B cell (primary cell): ENCODE data around the gene TERB1. TPM values are rescaled to one million over a fixed set of nuclear protein-coding genes. Genes with fewer than 3 reads are reported as not detected.

ENCODE experiments used
- ATAC-seq: fragments of 200-7000 bp; cut with Tn5 transposase; one replicate; pipeline ENCODE4 v1.10.0; 2021; ENCODE audit warnings: low read depth, mild to moderate bottlenecking, moderate number of reproducible peaks, moderate library complexity
- CTCF ChIA-PET: fragments of 350-600 bp; sonication (Branson Sonifier 250); formaldehyde crosslinking; loops from one replicate; lab custom pipeline; 2021; ENCODE audit warnings: antibody characterized with exemption, inconsistent platforms; lab: Charles Lee
- POLR2A ChIA-PET: fragments of 350-600 bp; sonication (Branson Sonifier 250); formaldehyde crosslinking; loops from one replicate; lab custom pipeline; 2021; ENCODE audit warnings: antibody characterized with exemption; lab: Charles Lee
- DNase-seq: peaks from one replicate; pipeline ENCODE4 v3.0.0; 2013
- H2AFZ ChIP-seq: 2 replicates; pipeline ENCODE4 v1.6.1; 2012; ENCODE audit warnings: mild to moderate bottlenecking, low read depth, low read length; ENCODE audit not compliant: insufficient read depth, poor library complexity, severe bottlenecking
- H3K27ac ChIP-seq, 2 donors: 1 replicate in 1 of 2; 2 replicates in 1 of 2; pipeline ENCODE4 v1.5.1; 2012 to 2013; ENCODE audit warnings: low read length in 2 of 2, mild to moderate bottlenecking in 2 of 2, moderate library complexity in 1 of 2
- H3K27me3 ChIP-seq, 4 experiments: fragments of 200-600 bp in 1 of 4; sonication (generic) in 1 of 4; replicated peaks in 1 of 4; 1 replicate in 2 of 4; 2 replicates in 2 of 4; pipeline versions ENCODE4 v1.6.1 to v1.7.0; 2013 to 2016; ENCODE audit warnings: low read length in 3 of 4, mild to moderate bottlenecking in 2 of 4, mixed read lengths in 1 of 4, moderate library complexity in 1 of 4; ENCODE audit not compliant: insufficient read depth in 4 of 4, control insufficient read depth in 3 of 4; ENCODE audit errors: control extremely low read depth in 1 of 4
- H3K36me3 ChIP-seq, 2 experiments: replicated peaks in 1 of 2; 1 replicate in 1 of 2; 2 replicates in 1 of 2; pipeline versions ENCODE4 v1.6.1 to v1.7.1; 2013; ENCODE audit warnings: low read length in 1 of 2; ENCODE audit not compliant: insufficient read depth in 2 of 2, control insufficient read depth in 1 of 2; ENCODE audit errors: control extremely low read depth in 1 of 2, extremely low read depth in 1 of 2
- H3K4me1 ChIP-seq, 2 donors: fragments of 200-600 bp in 1 of 2; sonication (generic) in 1 of 2; 1 replicate in 1 of 2; 2 replicates in 1 of 2; pipeline versions ENCODE4 v1.5.1 to v1.6.1; 2013 to 2017; ENCODE audit warnings: low read length in 2 of 2; ENCODE audit not compliant: control insufficient read depth in 2 of 2, insufficient read depth in 2 of 2
- H3K4me2 ChIP-seq: replicated peaks from 2 replicates; pipeline ENCODE3; 2012; ENCODE audit warnings: mild to moderate bottlenecking, low read depth, low read length; ENCODE audit not compliant: poor library complexity, severe bottlenecking
- H3K4me3 ChIP-seq, 5 experiments: fragments of 200-600 bp in 1 of 5; sonication (generic) in 1 of 5; 1 replicate in 3 of 5; 2 replicates in 2 of 5; pipeline versions ENCODE4 v1.5.1 to v1.7.0; 2011 to 2016; ENCODE audit warnings: low read length in 4 of 5, mild to moderate bottlenecking in 4 of 5, low read depth in 2 of 5, control low read depth in 1 of 5, moderate library complexity in 1 of 5; ENCODE audit not compliant: insufficient read depth in 1 of 5; ENCODE audit errors: control extremely low read depth in 1 of 5, extremely low read depth in 1 of 5
- H3K79me2 ChIP-seq: fragments of 200-600 bp; sonication (generic); one replicate; pipeline ENCODE4 v1.6.0; 2016; ENCODE audit warnings: low read length; ENCODE audit not compliant: control insufficient read depth, insufficient read depth
- H3K9ac ChIP-seq: fragments of 200-600 bp; sonication (generic); 2 replicates; pipeline ENCODE4 v1.6.1; 2017; ENCODE audit warnings: mild to moderate bottlenecking, low read length, moderate library complexity
- H3K9me3 ChIP-seq, 3 donors: one replicate each; pipeline versions ENCODE4 v1.6.1 to v1.7.1; 2013; ENCODE audit warnings: low read length in 2 of 3; ENCODE audit not compliant: control insufficient read depth in 2 of 3, insufficient read depth in 1 of 3; ENCODE audit errors: control extremely low read depth in 1 of 3
- H4K20me1 ChIP-seq: 2 replicates; pipeline ENCODE4 v1.6.0; 2012; ENCODE audit warnings: mild to moderate bottlenecking, low read length; ENCODE audit not compliant: insufficient read depth, control insufficient read depth, poor library complexity, severe bottlenecking
- H3K27ac Mint-ChIP-seq: one replicate; pipeline ENCODE4 v1.8.0; 2021; ENCODE audit warnings: mixed read lengths
- H3K27me3 Mint-ChIP-seq: one replicate; pipeline ENCODE4 v1.8.0; 2021; ENCODE audit warnings: mixed read lengths
- H3K4me1 Mint-ChIP-seq: one replicate; pipeline ENCODE4 v1.8.0; 2021; ENCODE audit warnings: mixed read lengths
- H3K4me3 Mint-ChIP-seq: one replicate; pipeline ENCODE4 v1.8.0; 2021; ENCODE audit warnings: mixed read lengths
- H3K9me3 Mint-ChIP-seq: one replicate; pipeline ENCODE4 v1.8.0; 2022; ENCODE audit warnings: mixed read lengths; ENCODE audit not compliant: insufficient read depth
- EZH2 ChIP-seq: IDR thresholded peaks from 2 replicates; pipeline ENCODE4 v1.6.1; 2012; ENCODE audit warnings: borderline replicate concordance, low read depth, mild to moderate bottlenecking, moderate library complexity, low read length; ENCODE audit not compliant: insufficient read depth, poor library complexity, severe bottlenecking
- WGBS: methylation state at CpG from one replicate; pipeline ENCODE4 v1.1.5; 2013; ENCODE audit warnings: missing lambda C conversion rate; ENCODE audit not compliant: insufficient coverage; 5-methylcytosine and 5-hydroxymethylcytosine counted together
- intact Hi-C: fragments of 100-400 bp; cut with micrococcal nuclease; formaldehyde crosslinking; loops from one replicate; pipeline ENCODE4 v1.10.0; 2022
- polyA plus RNA-seq: library from polyadenylated mRNA; depleted of rRNA; stranded (reverse); fragments of >200 nt; gene quantifications from 2 replicates; pipeline ENCODE4 v1.2.3, GENCODE V29; 2012
- total RNA-seq, 2 donors: library from RNA; stranded (reverse); fragments of 120-200 nt in 1 of 2; gene quantifications; 1 replicate in 1 of 2; 2 replicates in 1 of 2; pipeline versions ENCODE4 v1.2.3 to v1.2.4, GENCODE V29; 2013 to 2022
- TF ChIP-seq, protein P1 (sequence below): fragments of 200-600 bp; IDR thresholded peaks from one replicate; pipeline ENCODE4 v1.8.0; 2022; ENCODE audit warnings: antibody characterized with exemption, mild to moderate bottlenecking

The TERB1 gene
- total and polyA plus RNA-seq, 2 donors (not counting 1 experiment from before 2014, with no cell fraction given): 0.71 TPM; not detected in 1

- H3K4me3 ChIP-seq: no peak overlapping the region
- TF ChIP-seq EZH2: no peak
- TF ChIP-seq, protein P1, sequence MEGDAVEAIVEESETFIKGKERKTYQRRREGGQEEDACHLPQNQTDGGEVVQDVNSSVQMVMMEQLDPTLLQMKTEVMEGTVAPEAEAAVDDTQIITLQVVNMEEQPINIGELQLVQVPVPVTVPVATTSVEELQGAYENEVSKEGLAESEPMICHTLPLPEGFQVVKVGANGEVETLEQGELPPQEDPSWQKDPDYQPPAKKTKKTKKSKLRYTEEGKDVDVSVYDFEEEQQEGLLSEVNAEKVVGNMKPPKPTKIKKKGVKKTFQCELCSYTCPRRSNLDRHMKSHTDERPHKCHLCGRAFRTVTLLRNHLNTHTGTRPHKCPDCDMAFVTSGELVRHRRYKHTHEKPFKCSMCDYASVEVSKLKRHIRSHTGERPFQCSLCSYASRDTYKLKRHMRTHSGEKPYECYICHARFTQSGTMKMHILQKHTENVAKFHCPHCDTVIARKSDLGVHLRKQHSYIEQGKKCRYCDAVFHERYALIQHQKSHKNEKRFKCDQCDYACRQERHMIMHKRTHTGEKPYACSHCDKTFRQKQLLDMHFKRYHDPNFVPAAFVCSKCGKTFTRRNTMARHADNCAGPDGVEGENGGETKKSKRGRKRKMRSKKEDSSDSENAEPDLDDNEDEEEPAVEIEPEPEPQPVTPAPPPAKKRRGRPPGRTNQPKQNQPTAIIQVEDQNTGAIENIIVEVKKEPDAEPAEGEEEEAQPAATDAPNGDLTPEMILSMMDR: no peak
- peaks cover 15 to 17% of the 10 kb centered on the region in 2 donors for H3K4me1 ChIP-seq
- no peaks in the 10 kb centered on the region for H4K20me1 ChIP-seq
- 96% methylated on average over 2 of the region's 2 CpGs for WGBS
- ChIA-PET CTCF (interaction anchor here (1.2 to 2.8 kb wide), 3 partner anchors 19 to 24 kb away, joined by 3 to 14 read pairs (median 5); partner anchors contain the start of gene NAE1), POLR2A (no interaction called here)
- DNase-seq (no peak), ATAC-seq (no peak)
- no peak overlapping the region for H3K4me2 ChIP-seq
- H3K9me3 Mint-ChIP-seq: no peaks in the 10 kb centered on the region
- H3K27ac ChIP-seq: no peak overlapping the region
- no peaks in the 10 kb centered on the region for H3K36me3 ChIP-seq
- H3K9me3 ChIP-seq: no peaks in the 10 kb centered on the region
- peaks cover 12% of the 10 kb centered on the region for H3K4me1 Mint-ChIP-seq
- H3K27ac Mint-ChIP-seq: no peak overlapping the region
- H3K79me2 ChIP-seq: no peaks in the 10 kb centered on the region
- no peak overlapping the region for H2AFZ ChIP-seq
- no peak overlapping the region for H3K9ac ChIP-seq
- intact Hi-C loops: no loop called here
- H3K27me3 Mint-ChIP-seq: peaks cover 31% of the 10 kb centered on the region
- H3K27me3 ChIP-seq: peaks cover 0 to 26% (median 9%) of the 10 kb centered on the region in 4 experiments
- H3K4me3 Mint-ChIP-seq: no peak overlapping the region
Measured at GRCh38 chr16:66849021-66849420, 47.6 kb upstream of the TERB1 start.

DNA sequence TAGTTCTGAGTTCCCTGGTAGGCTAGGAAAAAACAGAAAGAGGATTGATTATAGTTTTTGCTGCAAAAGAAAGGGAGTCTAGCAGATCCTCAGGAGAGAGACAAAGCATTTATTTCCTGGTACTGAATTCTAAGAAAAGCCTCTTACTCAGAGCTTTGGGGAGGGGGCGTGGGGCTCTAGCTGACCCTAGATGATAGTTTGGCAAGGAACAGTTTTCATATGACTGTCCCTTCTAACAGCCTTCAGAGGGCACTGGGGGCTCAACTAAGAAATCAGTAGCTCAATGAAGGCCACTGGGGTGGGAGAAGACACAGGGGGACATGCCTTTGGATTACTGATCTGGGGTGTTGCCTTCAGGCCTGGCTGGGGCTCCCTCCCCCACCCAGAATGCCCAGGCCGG is 46.8 kb upstream of the TERB1 start:
- intact Hi-C loops: no loop called here
- H3K9me3 ChIP-seq: no peaks in the 10 kb centered on the region
- no CpG with 5 or more reads among the region's 2 CpGs for WGBS
- TF ChIP-seq, protein P1: no peak
- TF ChIP-seq EZH2: no peak
- no peak overlapping the region for H2AFZ ChIP-seq
- H3K9ac ChIP-seq: no peak overlapping the region
- Mint-ChIP-seq H3K4me1 (peaks cover 18% of the 10 kb centered on the region), H3K4me3 (no peak overlapping the region), H3K27me3 (peaks cover 39% of the 10 kb centered on the region), H3K9me3 (no peaks in the 10 kb centered on the region), H3K27ac (no peak overlapping the region)
- ChIA-PET POLR2A (no interaction called here), CTCF (interaction anchor here (1.2 to 2.8 kb wide), 2 partner anchors 20 to 24 kb away, joined by 3 to 14 read pairs; no protein-coding TSS in a partner anchor)
- H3K4me3 ChIP-seq: no peak overlapping the region
- no peaks in the 10 kb centered on the region for H3K36me3 ChIP-seq
- peaks cover 0 to 34% (median 12%) of the 10 kb centered on the region in 4 experiments for H3K27me3 ChIP-seq
- H3K4me2 ChIP-seq: no peak overlapping the region
- no peak overlapping the region for H3K27ac ChIP-seq
- H4K20me1 ChIP-seq: no peaks in the 10 kb centered on the region
- no peak for DNase-seq
- peaks cover 17 to 18% of the 10 kb centered on the region in 2 donors for H3K4me1 ChIP-seq
- no peaks in the 10 kb centered on the region for H3K79me2 ChIP-seq
- no peak for ATAC-seq
